GM18502 (cell line): ENCODE measurements around the gene CCDC171.
A peak's percentile ranks its signal among the peaks of the same experiment; 100 is the strongest.
"Not testable (repeated sequence)": the region's sequence is repeated elsewhere in the genome, so short reads cannot be mapped to it uniquely, and the experiment has no call there.

ENCODE experiments used
- ATAC-seq: cut with Tn5 transposase; IDR thresholded peaks from one replicate; pipeline ENCODE4 v1.9.1; 2021; ENCODE audit warnings: mild to moderate bottlenecking; ENCODE audit not compliant: unreplicated experiment, poor library complexity

The CCDC171 gene

GRCh38 chr9:15549611-15550010 is 3.2 kb upstream of the CCDC171 start:
- ATAC-seq: no peak

DNA sequence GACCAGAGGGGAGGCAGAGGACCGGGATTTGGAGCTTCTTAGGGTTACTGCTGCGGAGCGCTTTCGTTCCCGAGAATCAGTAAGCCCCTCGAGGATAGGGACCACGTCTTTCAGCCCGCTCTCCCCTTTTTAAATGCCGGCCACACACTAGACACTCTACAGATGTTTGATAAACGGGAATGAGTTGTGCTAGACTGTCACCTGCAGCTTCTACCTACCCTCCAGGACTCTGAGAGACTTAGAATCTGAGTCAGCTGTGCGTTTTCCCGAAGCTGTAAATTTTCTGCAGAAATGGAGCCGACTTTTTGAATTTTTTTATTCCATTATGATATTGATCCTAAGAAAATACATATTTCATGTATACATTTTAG is 670 bp downstream of the CCDC171 start:
- ATAC-seq: peak; percentile 31

DNA sequence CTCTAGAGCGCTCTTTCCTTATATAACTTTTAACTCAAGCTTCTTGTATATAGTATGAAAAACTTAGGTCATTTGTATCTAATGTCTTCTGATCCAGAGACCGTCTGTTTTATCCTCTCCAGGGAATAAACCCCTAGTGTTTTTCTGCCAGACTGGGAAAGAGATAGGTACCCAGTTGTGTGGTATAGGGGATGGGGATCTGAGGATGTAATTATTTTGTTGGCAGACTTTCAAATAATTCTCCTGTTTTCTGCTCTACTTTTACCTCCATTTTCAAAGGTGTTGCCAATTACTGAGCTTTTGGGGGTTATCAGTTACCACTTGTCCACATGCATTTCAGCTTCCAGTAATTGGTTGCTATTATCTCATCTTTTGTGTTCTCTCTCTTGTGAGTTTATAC is 17.9 kb downstream of the CCDC171 start:
- ATAC-seq: no peak

DNA sequence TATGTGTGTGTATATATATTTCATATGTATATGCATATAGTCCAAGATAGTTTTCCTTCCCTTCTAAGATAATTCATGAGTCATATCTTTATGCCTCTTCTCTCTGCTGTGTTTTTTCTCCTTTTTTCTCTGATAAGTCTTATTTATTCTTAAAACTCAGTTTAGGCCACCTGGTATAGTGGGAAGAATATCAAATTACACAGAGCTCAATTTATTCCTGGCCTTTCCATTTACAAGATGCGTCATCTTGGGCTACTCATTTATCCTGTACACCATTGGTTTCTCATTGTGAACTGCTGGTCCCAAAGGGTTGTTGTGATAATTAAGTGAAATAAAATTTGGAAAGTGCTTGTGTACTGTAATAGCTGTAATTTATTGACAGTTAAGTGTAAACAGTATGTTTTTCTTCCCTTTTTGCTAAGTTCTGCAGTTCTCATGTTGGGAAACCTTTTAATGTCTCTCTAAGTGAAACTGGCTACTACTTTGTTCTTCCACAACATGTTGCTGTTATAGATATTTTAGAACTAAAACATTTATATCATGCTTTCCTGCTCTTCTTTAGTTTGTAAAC is 19.4 kb downstream of the CCDC171 start:
- no peak for ATAC-seq

DNA sequence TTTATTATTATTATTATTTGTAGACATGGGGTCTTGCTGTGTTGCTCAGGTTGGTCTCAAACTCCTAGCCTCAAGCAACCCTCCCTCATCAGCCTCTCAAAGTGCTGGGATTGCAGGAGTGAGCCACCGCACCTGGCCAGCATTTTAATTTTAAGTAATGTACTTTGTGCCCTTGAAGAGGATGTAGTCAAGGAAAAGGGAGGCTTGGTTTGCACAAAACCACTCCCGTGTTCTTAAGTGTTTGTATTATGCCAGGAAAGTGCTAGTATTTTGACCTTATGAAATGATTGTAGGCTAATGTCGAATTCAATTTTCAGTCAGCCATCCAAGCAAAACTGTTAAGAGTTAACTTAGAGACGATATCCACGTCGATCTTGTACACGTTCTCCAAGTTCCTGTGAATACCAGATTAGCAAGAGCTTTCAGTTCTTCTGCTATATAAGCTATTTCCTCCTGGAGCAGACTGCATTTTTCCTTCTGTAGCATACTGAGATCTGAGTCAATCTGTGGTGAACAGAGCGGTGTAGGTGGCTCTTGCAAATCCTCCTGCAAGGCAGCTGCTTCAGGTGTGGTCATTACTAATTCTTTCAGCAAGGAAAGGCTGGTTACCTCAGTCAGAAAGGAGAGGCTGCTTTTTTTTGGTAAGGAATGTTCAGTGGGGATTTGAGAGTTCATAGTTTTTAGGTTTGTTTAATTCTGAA is 23.7 kb downstream of the CCDC171 start:
- no peak for ATAC-seq

DNA sequence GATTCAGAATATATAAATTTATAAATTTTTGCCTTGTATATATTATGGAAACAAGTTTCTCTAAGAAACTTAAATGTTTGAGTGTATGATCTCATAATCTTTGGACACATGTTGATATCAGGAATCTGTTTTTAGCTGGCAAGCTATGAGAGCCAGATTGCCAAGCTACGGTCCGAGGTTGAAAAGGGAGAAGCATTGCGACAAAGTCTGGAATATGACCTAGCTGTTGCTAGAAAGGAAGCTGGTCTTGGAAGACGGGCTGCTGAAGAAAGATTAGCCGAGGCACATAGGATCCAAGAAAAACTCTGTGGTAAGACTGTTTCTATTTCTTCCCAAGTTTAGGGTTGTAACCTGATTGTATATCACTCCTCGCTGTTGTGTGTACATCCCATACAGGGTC is 25.9 kb downstream of the CCDC171 start:
- ATAC-seq: no peak

- no peak for ATAC-seq
Observed at GRCh38 chr9:15584379-15584778, 31.5 kb downstream of the CCDC171 start.

DNA sequence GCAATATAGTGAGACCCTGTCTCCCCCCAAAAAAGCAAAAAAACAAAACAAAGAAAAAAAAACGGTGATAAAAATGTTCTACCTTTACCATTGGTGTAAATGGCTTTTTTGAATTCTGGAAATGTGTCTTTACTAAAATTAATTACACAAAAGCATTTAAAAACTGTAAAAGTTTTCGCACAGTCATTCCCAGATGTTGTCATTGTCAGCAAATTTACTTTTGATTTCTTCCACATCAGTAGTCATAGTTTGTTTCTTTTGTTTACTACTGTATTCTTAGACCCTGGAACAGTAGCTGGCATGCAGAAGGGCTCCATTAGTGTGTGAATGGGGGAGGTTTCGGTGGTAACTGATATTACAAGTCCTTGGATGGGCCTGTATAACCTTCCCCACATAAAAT is 39.5 kb downstream of the CCDC171 start:
- no peak for ATAC-seq

- not testable (repeated sequence) for ATAC-seq
Observed at GRCh38 chr9:15592940-15593339, 40.1 kb downstream of the CCDC171 start.

- not testable (repeated sequence) for ATAC-seq
Observed at GRCh38 chr9:15600666-15601330, 48.0 kb downstream of the CCDC171 start.

DNA sequence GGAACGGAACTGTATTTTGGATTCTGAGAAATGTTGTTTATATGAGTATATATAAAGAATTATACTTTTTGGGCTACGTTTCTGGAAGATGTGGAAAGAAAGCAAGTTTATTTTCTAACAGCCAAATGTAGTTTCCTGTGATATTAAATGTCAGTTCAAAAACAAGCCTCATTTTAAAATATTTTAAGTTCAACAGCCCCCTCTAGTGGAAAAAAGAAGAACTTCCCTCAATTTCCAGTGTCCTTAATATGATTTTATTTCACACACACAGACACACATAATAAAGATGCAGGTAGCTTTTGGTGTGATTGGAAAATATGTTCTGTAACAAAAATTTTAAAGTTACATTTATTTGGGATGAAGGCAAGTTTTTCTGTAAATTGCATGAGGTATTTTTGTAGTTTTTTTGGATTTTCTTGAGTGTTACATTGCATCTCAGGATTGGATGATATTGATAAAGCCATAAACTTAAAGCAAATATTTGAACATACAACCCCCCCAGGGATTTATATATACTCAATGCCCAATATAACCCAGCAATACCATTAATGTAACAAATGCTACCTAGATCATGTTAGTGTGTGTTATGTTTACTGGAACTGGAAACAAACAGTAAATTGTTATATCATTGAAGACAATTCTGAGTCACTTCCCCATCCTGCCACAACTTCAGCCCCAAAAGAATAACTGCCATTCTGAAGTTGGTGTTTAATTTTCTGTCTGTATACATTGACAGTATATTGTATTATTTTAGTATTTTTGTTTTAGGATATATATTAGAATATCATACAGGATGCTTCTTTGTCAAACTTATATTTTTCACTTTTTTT is 54.0 kb downstream of the CCDC171 start:
- ATAC-seq: no peak

DNA sequence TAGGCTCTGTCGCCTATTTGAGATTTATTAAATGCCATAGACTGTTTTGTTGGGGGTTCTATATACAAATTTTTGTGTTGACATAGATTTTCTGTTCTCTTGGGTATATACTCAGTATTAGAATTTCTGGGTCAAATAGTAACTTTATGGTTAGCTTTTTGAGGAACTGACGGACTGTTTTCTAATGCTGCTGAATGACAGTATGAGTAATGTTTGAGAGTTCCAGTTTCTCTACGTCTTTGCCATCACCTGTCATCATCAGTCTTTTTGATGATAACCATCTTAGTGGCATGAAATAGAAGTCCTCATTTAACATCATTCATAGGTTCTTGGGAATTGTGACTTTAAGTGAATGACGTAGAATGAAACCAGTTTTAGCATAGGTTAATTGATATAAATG is 60.1 kb downstream of the CCDC171 start:
- ATAC-seq: peak; percentile 71

GRCh38 chr9:15617782-15618181 is 64.9 kb downstream of the CCDC171 start:
- no peak for ATAC-seq

DNA sequence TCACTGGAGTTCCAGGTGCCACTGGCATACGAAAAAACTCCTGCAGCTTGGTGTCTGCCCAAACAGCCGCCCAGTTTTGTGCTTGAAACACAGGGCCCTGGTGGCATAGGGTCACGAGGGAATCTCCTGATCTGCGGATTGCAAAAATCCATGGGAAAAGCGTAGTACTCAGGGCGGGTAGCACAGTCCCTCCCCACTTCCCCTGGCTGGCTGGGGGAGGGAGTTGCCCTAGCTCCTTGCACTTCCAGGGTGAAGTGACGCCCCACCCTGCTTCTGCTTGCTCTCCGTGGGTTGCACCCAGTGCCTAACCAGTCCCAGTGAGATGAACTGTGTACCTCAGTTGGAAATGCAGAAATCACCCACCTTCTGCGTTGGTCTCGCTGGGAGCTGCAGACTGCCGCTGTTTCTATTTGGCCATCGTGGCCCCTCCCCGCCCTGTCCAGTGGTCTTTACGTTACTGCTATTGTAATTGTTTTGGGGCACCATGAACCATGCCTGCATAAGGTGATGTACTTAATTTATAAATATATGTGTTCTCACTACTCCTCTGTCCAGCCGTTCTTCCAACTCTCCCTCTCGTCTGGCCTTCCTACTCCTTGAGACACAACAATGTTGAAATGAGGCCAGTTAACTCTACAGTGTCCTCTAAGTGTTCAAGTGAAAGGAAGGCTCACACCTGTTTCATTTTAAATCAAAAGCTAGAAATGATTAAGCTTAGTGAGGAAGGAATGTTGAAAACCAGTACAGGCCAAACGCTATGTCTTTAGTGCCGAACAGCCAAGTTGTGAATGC is 65.9 kb downstream of the CCDC171 start:
- no peak for ATAC-seq

DNA sequence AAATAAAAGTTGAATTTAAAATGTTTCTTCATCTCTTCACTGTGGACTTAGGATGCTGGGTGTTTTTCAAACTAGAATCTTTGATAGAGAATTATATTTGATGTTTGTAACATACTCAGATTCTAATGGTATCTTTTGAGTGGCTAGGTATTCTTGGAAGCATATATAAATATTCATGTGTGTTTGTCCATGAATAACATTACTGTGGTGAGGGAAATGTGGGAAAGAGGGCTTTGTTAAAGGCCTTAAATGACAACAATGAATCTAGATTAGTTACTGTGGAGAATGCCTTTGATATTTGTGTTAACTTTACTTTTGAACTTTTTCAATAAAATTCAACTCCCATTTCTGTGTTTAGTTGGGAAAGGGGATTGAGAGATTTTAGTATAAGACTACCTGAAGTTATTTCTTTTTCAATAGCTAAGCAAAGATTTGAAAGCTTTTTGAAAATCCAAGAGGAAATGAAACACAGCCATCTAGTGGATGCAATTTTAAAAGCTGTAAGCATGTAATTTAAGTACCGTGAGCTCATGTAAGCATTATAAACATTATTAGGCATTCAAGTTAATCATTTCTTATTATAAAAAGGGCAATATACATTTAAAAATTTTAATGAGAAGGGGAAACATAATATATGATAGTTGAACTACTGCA is 69.6 kb downstream of the CCDC171 start:
- ATAC-seq: no peak

- no peak for ATAC-seq
Observed at GRCh38 chr9:15635752-15636151, 82.9 kb downstream of the CCDC171 start.

GRCh38 chr9:15640121-15640520 is 87.3 kb downstream of the CCDC171 start:
- no peak for ATAC-seq

GRCh38 chr9:15641291-15641690 is 88.4 kb downstream of the CCDC171 start:
- ATAC-seq: no peak

DNA sequence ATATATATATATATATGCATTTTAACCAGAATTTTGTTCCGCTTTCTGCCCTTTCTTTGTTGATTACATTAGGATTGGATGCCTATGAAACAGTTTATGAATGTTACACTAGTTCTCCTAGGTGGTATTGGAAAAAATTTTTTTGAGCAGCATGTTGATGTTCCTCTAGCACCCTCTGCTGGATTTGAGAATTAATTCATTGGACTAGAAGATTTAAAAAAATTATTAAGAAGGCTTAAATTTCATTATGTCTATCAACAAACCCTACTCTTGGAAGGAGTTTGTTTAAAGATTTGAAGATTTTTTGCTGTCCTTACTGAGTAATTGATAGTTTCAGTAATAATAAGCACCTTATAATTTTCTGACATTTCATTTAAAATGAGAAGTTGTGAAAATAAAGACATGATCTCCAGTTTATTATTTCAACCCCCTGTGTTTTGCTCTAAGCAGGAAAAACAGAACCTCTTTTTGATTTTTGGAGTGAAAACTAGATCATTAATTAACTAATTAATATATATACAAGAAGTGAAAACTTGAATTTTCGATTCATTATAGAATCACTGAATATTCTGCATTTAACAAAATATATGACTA is 89.6 kb downstream of the CCDC171 start:
- ATAC-seq: no peak
